A549 (cell line): ENCODE measurements around the gene PACS1.

Source experiments
- POLR2A ChIP-seq: IDR thresholded peaks from 2 replicates; pipeline ENCODE4 v1.6.1; 2012; ENCODE audit warnings: mild to moderate bottlenecking, low read length
- SMC3 ChIP-seq: fragments of >200 bp; sonication (Bioruptor Twin); formaldehyde crosslinking; IDR thresholded peaks from 3 replicates; pipeline ENCODE4 v1.6.1; 2018; ENCODE audit warnings: inconsistent platforms
- TF ChIP-seq, protein P1 (sequence below): fragments of 450-650 bp; IDR thresholded peaks from 2 replicates; pipeline ENCODE4 v1.6.1; 2014; ENCODE audit warnings: antibody characterized with exemption

DNA sequence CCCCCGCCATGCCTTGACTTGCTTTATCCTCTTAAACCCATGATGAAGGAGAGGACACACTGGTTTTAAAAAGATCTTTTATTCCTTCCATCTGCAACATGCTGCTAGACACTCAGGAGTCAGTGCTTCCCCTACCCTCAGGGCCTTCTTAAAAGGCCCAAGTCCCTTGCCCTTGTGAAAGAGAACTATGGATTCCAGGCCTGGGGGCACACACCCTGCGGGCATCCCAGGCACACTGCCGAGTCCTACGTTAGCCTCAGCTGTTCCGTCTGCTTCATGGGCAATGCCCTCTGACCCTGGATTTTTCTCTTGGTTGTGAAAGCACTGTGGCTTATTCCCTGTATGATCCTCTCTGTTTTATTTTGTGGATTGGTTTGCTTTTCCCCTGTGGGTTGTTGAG is 163.2 kb downstream of the PACS1 start:
- no peak for TF ChIP-seq POLR2A
- no peak for TF ChIP-seq SMC3
- TF ChIP-seq, protein P1, sequence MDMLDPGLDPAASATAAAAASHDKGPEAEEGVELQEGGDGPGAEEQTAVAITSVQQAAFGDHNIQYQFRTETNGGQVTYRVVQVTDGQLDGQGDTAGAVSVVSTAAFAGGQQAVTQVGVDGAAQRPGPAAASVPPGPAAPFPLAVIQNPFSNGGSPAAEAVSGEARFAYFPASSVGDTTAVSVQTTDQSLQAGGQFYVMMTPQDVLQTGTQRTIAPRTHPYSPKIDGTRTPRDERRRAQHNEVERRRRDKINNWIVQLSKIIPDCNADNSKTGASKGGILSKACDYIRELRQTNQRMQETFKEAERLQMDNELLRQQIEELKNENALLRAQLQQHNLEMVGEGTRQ: no peak
